SK-N-SH treated with all-trans-retinoic acid at 6 μM for 48 hours (cell line): Measurements from ENCODE around the gene PRKG1.
A peak's percentile ranks its signal among the peaks of the same experiment; 100 is the strongest.

Source experiments
- ARNTL ChIP-seq: fragments of 450-650 bp; formaldehyde crosslinking; IDR thresholded peaks from 2 replicates; pipeline ENCODE4 v1.5.0; 2020; ENCODE audit warnings: low read depth, mild to moderate bottlenecking, moderate library complexity, borderline replicate concordance
- BACH2 ChIP-seq: fragments of 250-450 bp; sonication (Bioruptor Pico); IDR thresholded peaks from 2 replicates; pipeline ENCODE4 v1.9.0; 2021; ENCODE audit warnings: mild to moderate bottlenecking, borderline replicate concordance
- ISL1 ChIP-seq: fragments of 250-450 bp; sonication (Bioruptor Pico); IDR thresholded peaks from 2 replicates; pipeline ENCODE4 v2.1.2; 2022; ENCODE audit warnings: mild to moderate bottlenecking, moderate library complexity
- ZC3H10 ChIP-seq: fragments of 250-450 bp; sonication (Bioruptor Pico); IDR thresholded peaks from 2 replicates; pipeline ENCODE4 v1.5.1; 2021; ENCODE audit warnings: mild to moderate bottlenecking, moderate library complexity
- ZFP30 ChIP-seq: fragments of 450-650 bp; formaldehyde crosslinking; IDR thresholded peaks from 2 replicates; pipeline ENCODE4 v1.5.0; 2022; ENCODE audit warnings: mild to moderate bottlenecking, moderate library complexity
- TF ChIP-seq, protein P1 (sequence below): fragments of 250-450 bp; sonication (Bioruptor Pico); IDR thresholded peaks from 2 replicates; pipeline ENCODE4 v1.5.0; 2020; ENCODE audit warnings: mild to moderate bottlenecking, moderate library complexity

GRCh38 chr10:51326174-51326573 lies 251.9 kb downstream of the PRKG1 start:
- TF ChIP-seq ARNTL (no peak), ISL1 (peak; percentile 86), BACH2 (no peak), ZC3H10 (CRISPR knock-in tag) (no peak), ZFP30 (CRISPR knock-in tag) (no peak)
- TF ChIP-seq, protein P1, sequence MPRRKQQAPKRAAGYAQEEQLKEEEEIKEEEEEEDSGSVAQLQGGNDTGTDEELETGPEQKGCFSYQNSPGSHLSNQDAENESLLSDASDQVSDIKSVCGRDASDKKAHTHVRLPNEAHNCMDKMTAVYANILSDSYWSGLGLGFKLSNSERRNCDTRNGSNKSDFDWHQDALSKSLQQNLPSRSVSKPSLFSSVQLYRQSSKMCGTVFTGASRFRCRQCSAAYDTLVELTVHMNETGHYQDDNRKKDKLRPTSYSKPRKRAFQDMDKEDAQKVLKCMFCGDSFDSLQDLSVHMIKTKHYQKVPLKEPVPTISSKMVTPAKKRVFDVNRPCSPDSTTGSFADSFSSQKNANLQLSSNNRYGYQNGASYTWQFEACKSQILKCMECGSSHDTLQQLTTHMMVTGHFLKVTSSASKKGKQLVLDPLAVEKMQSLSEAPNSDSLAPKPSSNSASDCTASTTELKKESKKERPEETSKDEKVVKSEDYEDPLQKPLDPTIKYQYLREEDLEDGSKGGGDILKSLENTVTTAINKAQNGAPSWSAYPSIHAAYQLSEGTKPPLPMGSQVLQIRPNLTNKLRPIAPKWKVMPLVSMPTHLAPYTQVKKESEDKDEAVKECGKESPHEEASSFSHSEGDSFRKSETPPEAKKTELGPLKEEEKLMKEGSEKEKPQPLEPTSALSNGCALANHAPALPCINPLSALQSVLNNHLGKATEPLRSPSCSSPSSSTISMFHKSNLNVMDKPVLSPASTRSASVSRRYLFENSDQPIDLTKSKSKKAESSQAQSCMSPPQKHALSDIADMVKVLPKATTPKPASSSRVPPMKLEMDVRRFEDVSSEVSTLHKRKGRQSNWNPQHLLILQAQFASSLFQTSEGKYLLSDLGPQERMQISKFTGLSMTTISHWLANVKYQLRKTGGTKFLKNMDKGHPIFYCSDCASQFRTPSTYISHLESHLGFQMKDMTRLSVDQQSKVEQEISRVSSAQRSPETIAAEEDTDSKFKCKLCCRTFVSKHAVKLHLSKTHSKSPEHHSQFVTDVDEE (CRISPR knock-in tag), result peak; percentile 63; the same call in 1 of the 2 replicates
